ENCODE data around the gene PAPPA.

The PAPPA gene

GRCh38 chr9:116153765-116154333 lies at the start of gene PAPPA:
TSS of gene PAPPA (plus strand) at chr9:116153791. CDS start at chr9:116154173, 382 bp downstream.
- no peak within 1 kb of the TSS for H3K27ac ChIP-seq
- no peak for DNase-seq (ENCODE audit: low read depth, low spot score)

GRCh38 chr9:116103976-116104820 lies 49.4 kb upstream of the PAPPA start:
- no peak overlapping the region for H3K27ac ChIP-seq
- no peak for DNase-seq (ENCODE audit: low read depth, low spot score)

GRCh38 chr9:116112236-116112635 lies 41.4 kb upstream of the PAPPA start:
- no peak for DNase-seq (ENCODE audit: low read depth, low spot score)
- no peak overlapping the region for H3K27ac ChIP-seq

- H3K27ac ChIP-seq = no peak overlapping the region
- no peak for DNase-seq (ENCODE audit: low read depth, low spot score)
Observed at GRCh38 chr9:116115761-116116353, 37.7 kb upstream of the PAPPA start.

DNA sequence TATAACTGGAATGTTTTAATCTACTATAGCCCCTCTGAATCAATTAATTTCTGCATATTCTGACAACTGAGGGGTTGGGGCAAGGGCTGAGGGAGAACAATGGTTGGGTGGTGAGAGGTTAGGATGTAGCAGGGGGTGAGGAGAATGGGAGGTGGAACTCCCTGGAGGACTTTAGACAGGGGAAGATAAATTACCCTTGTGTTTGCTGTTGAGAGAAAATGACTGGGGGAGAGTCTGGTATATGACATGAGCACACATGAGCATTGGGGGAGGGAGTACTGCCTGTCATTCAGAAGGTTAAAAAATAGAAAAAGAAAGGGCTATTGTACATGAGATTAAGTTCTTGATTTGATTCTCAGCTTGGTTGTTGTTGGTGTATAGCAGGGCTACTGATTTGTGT lies 37.2 kb upstream of the PAPPA start:
- no peak for DNase-seq (ENCODE audit: low read depth, low spot score)
- H3K27ac ChIP-seq = no peak overlapping the region

DNA sequence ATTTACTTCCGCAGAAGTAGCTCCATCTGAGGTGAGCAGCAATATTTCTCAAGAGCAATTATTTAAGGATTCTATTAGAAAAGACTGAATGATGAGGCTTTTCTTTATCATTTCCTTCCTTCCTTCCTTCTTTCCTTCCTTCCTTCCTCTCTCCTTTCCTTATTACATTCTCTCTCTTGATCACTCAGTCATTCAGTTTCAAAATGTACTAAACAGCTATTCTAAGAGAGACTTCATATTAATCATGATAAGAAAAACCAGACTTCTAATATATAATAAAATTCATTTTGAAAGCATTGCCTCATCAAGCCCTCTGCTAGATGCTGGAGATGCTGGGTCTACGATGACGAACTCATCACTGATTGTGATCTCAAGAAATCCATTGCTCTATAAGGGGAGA lies 30.4 kb upstream of the PAPPA start:
- H3K27ac ChIP-seq = no peak overlapping the region
- DNase-seq (ENCODE audit: low read depth, low spot score) = no peak

DNA sequence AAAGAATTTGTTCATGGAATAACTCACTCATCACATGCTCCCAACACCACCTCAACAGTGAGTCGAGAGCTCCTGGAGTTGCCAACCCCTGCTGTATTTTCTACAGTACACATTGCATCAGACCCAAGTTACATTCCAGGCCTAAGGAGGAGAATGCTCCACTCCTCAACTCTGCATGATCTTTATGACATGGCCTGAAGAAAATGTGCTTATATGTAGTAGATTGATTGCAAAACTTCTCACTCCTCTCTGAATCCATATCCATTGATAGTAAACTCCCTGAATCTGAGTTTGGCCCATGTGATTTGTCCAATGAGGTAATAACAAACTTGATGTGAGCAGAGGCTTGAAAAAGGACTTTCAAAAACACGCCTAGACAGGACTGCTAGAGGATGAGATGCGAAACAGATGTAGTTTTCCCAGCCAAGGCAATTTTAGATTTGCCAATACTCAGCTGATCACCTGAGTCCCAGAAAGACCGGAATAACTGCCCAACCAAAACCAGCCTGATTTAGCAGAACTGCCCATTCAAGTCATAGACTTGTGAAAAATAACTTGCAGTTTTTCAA lies 29.0 kb upstream of the PAPPA start:
- H3K27ac ChIP-seq = peak overlapping the region; percentile 66
- peak; percentile 78 for DNase-seq (ENCODE audit: low read depth, low spot score)

GRCh38 chr9:116133163-116133562 lies 20.4 kb upstream of the PAPPA start:
- no peak overlapping the region for H3K27ac ChIP-seq
- no peak for DNase-seq (ENCODE audit: low read depth, low spot score)

DNA sequence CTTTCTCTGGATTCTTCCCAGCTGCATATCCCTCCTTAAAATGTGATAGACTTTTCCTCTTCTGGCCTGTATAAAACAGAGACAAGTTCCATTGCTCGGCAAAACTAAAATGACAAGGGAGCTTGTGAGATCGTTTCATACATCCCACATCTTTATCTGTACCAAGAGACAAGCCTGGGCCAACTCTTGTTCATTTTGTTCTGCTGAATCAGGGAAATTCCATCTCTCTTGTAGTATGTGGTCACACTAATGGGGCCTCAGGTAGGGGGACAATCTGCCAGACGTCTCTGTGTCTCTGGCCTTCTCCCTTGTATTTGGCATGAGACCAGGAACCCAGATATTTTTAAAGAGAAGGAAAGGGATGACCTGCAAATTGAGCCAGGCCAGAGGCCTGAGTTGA lies 18.6 kb upstream of the PAPPA start:
- H3K27ac ChIP-seq = no peak overlapping the region
- no peak for DNase-seq (ENCODE audit: low read depth, low spot score)

DNA sequence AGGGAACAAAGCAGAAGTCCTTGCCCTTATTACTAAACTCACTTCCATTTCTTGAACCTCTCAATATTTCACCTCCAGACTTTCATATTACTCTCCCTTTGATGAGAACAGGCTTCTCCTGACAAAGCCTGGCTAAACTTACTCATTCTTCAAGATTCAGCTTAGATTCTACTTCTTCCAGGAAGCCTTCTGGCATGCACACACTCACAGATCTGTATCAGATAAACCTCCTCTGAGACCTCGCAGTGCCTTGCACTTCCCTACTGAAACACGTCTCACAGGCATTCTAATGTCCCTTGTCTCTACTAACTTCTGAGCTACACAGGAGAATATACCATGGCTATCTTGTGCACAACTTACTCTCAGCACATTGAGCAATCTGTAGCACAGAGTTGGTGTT lies 16.6 kb upstream of the PAPPA start:
- DNase-seq (ENCODE audit: low read depth, low spot score) = no peak
- no peak overlapping the region for H3K27ac ChIP-seq

GRCh38 chr9:116137581-116137980 lies 16.0 kb upstream of the PAPPA start:
- DNase-seq (ENCODE audit: low read depth, low spot score) = no peak
- H3K27ac ChIP-seq = no peak overlapping the region

- no peak for DNase-seq (ENCODE audit: low read depth, low spot score)
- H3K27ac ChIP-seq = no peak overlapping the region
Observed at GRCh38 chr9:116141864-116142561, 11.6 kb upstream of the PAPPA start.

DNA sequence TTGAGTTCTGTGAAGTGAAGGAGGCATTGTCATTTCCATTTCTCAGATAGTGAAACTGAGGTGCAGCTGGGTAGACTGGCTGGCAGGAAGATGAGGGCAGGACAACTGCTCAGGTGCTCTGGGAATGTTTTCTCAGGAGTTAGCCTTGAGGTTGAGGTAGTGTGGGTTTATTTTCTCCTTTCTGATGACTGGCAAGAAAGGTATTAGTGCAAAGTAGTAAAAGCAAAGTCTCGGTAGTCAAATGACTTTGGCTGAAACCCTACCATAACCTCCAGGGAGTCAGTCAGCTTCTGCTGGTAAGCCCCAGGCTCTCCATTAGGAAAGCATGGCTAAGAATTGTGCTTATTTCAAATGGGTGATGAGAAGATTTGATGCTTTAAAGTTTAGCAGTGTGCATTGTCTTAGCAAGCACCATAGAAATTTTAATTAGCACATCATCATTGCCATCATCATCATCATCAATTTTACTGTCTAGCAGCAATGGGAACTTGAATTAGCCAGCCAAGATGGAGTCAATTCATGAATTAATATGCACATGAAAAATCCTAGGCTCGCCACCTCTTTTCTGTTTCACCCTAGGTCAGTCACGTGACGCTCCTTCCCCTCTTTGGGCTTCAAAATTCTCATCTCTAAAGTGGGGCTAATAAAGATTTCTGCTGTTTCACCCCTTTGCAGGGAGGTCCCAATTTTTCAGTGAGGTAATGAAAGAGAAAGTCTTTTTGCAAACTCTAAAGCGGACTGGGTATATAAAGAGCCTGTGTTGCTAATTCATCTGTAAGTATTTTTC lies 10.7 kb upstream of the PAPPA start:
- no peak overlapping the region for H3K27ac ChIP-seq
- DNase-seq (ENCODE audit: low read depth, low spot score) = peak; percentile 29

DNA sequence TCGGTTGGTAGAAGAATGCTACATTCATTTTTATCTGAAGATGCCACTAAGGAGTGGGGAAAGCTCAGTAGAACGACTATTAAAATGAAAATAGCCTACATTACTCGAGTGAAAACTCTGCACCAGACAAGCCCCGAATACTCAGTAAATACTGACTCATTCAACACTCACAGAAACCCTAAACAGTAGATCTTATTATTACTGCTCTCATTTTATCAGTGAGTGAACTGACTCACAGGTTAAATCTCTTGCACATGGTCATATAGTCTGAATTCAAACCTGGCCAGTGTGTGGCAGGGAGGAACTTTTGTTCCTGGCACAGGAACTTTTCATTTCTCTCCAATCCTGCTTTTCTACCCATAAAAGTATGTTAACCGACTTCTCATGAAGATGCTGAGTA lies 9.6 kb upstream of the PAPPA start:
- DNase-seq (ENCODE audit: low read depth, low spot score) = peak; percentile 76
- H3K27ac ChIP-seq = peak overlapping the region; percentile 67

- peak; percentile 34 for DNase-seq (ENCODE audit: low read depth, low spot score)
- peak overlapping the region; percentile 67 for H3K27ac ChIP-seq
Observed at GRCh38 chr9:116144555-116144954, 9.0 kb upstream of the PAPPA start.

- peak overlapping the region; percentile 67 for H3K27ac ChIP-seq
- DNase-seq (ENCODE audit: low read depth, low spot score) = no peak
Observed at GRCh38 chr9:116145036-116145435, 8.6 kb upstream of the PAPPA start.

DNA sequence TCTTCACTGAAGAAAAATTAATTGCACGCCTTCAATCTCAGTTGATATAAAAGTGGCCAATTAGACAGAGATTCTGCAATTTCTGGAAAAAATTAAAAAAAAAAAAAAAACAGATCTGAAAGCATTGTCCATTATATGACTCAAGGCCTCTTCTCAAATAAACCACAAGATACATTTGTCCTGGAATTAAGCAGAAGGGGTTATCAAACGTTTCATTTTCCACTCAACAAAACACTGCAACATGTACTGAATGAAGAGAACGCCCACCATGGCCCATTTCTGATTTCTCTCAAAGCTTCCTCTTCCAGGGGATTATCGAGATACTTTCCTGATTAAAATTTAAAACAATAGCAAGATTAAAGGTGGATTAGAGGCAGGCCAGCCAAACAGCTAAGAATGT lies 5.8 kb upstream of the PAPPA start:
- H3K27ac ChIP-seq = no peak overlapping the region
- no peak for DNase-seq (ENCODE audit: low read depth, low spot score)

DNA sequence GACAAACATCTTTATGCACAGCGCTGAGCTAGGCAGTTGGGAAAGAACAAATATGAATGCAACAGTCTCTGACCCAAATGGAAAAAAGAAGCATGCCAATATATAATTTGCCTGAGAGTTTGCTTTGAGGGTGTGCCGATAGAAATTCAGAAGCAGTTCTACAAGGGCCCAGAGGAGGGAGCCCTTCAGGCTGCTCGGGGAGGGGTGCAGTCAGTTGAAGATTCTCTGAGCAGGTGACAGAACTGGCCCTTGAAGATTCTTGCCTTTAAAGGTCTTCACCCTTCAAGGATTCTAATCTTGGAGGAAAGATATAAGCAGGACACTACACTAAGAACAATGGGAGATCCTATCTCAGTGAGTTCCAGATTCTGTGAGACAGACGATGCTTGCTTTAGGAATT lies 3.7 kb upstream of the PAPPA start:
- H3K27ac ChIP-seq = no peak overlapping the region
- no peak for DNase-seq (ENCODE audit: low read depth, low spot score)

- DNase-seq (ENCODE audit: low read depth, low spot score) = no peak
- H3K27ac ChIP-seq = no peak overlapping the region
Observed at GRCh38 chr9:116151199-116151598, 2.4 kb upstream of the PAPPA start.

- H3K27ac ChIP-seq = no peak overlapping the region
- no peak for DNase-seq (ENCODE audit: low read depth, low spot score)
Observed at GRCh38 chr9:116151966-116152381, 1.6 kb upstream of the PAPPA start.
